OCI-LY7 (cell line): ENCODE results near the gene LSMEM2. TPM values are rescaled to one million over a fixed set of nuclear protein-coding genes. Genes with fewer than 3 reads are reported as not detected.
"Not testable (repeated sequence)": the region's sequence is repeated elsewhere in the genome, so short reads cannot be mapped to it uniquely, and the experiment has no call there.

Source experiments
- BruUV-seq: library from RNA; stranded (reverse); fragments of 400-500 nt; replicated peaks from 2 replicates; lab custom pipeline; 2021; lab: Mats Ljungman, UMichigan
- CTCF ChIA-PET: fragments of 300-600 bp; sonication (Branson Sonifier 250); formaldehyde crosslinking; loops from one replicate; lab custom pipeline; 2022; ENCODE audit warnings: antibody characterized with exemption; ENCODE audit not compliant: unreplicated experiment; lab: Charles Lee
- POLR2A ChIA-PET: fragments of 300-600 bp; sonication (Branson Sonifier 250); formaldehyde crosslinking; loops from one replicate; lab custom pipeline; 2022; ENCODE audit warnings: antibody characterized with exemption; lab: Charles Lee
- DNase-seq: peaks from one replicate; pipeline ENCODE4 v3.0.0-alpha.2; 2015; ENCODE audit warnings: low spot score
- H2AFZ ChIP-seq: fragments of 200-600 bp; sonication (generic), shearing (Covaris generic); 2 replicates; pipeline ENCODE4 v1.6.1; 2014; ENCODE audit warnings: mild to moderate bottlenecking, antibody characterized with exemption, low read length, moderate library complexity
- H3K27ac ChIP-seq: fragments of 200-600 bp; sonication (generic); 2 replicates; pipeline ENCODE4 v1.5.1; 2014; ENCODE audit warnings: mixed run types, low read depth, mild to moderate bottlenecking, moderate library complexity, low read length, inconsistent platforms; ENCODE audit not compliant: poor library complexity, severe bottlenecking
- H3K36me3 ChIP-seq: fragments of 200-600 bp; sonication (generic); 2 replicates; pipeline ENCODE4 v1.6.1; 2014; ENCODE audit warnings: mild to moderate bottlenecking, antibody characterized with exemption, low read length, moderate library complexity, mixed read lengths; ENCODE audit not compliant: insufficient read depth
- H3K4me1 ChIP-seq: fragments of 200-600 bp; sonication (generic); 2 replicates; pipeline ENCODE4 v1.5.1; 2014; ENCODE audit warnings: mild to moderate bottlenecking, low read length; ENCODE audit not compliant: insufficient read depth, poor library complexity, severe bottlenecking
- H3K4me2 ChIP-seq: fragments of 200-600 bp; sonication (generic); 2 replicates; pipeline ENCODE4 v1.6.1; 2014; ENCODE audit warnings: mild to moderate bottlenecking, low read length
- H3K4me3 ChIP-seq: fragments of 200-600 bp; sonication (generic); 2 replicates; pipeline ENCODE4 v1.5.1; 2014; ENCODE audit warnings: mild to moderate bottlenecking, low read depth, low read length; ENCODE audit not compliant: poor library complexity, severe bottlenecking
- H3K79me2 ChIP-seq: fragments of 200-600 bp; sonication (generic); 2 replicates; pipeline ENCODE4 v1.6.1; 2016; ENCODE audit warnings: low read depth, mild to moderate bottlenecking, low read length, moderate library complexity, mixed read lengths; ENCODE audit not compliant: insufficient read depth
- H3K9me2 ChIP-seq: fragments of 200-600 bp; sonication (generic); 2 replicates; pipeline ENCODE4 v1.6.1; 2016; ENCODE audit warnings: mild to moderate bottlenecking, low read length, mixed read lengths; ENCODE audit not compliant: insufficient read depth
- H3K9me3 ChIP-seq: fragments of 200-600 bp; sonication (generic); 2 replicates; pipeline ENCODE4 v1.6.1; 2014; ENCODE audit warnings: mild to moderate bottlenecking, mixed run types, low read length, mixed read lengths
- H4K20me1 ChIP-seq: fragments of 200-600 bp; sonication (generic); 2 replicates; pipeline ENCODE4 v1.6.1; 2014; ENCODE audit warnings: mild to moderate bottlenecking, antibody characterized with exemption, low read length, moderate library complexity, mixed read lengths; ENCODE audit not compliant: insufficient read depth
- CTCF ChIP-seq: fragments of 200-600 bp; sonication (generic); conservative IDR thresholded peaks from 2 replicates; pipeline ENCODE4 v1.5.1; 2014; ENCODE audit warnings: mild to moderate bottlenecking, antibody characterized with exemption, low read length, moderate library complexity, mixed read lengths
- EZH2phosphoT487 ChIP-seq: fragments of 200-600 bp; sonication (generic); IDR thresholded peaks from 2 replicates; pipeline ENCODE4 v1.6.1; 2018; ENCODE audit warnings: low read depth, borderline replicate concordance, mild to moderate bottlenecking, mixed run types, antibody characterized with exemption, low read length, moderate library complexity, mixed read lengths
- intact Hi-C: fragments of 100-400 bp; cut with micrococcal nuclease; formaldehyde crosslinking; loops from one replicate; pipeline ENCODE4 v1.10.0; 2022; ENCODE audit not compliant: unreplicated experiment
- total RNA-seq, 2 experiments: library from RNA; depleted of rRNA in 1 of 2; stranded (reverse); fragments of >200 nt in 1 of 2; shearing (Covaris generic) in 1 of 2; gene quantifications; 2 replicates each; pipeline ENCODE4 v1.2.3, GENCODE V29; 2014 to 2022

The LSMEM2 gene
- total RNA-seq, 2 experiments from 2014 or later: not detected

- Histone ChIP-seq H3K9me3 (no peaks in the 10 kb centered on the region), H2AFZ (no peak overlapping the region), H4K20me1 (peaks cover 15% of the 10 kb centered on the region; the same call in 1 of the 2 replicates), H3K9me2 (no peaks in the 10 kb centered on the region), H3K4me3 (peak overlapping the region; percentile 21), H3K4me2 (peak overlapping the region; percentile 62), H3K27ac (peak overlapping the region; percentile 74), H3K79me2 (peaks cover 68% of the 10 kb centered on the region), H3K36me3 (peaks cover 48% of the 10 kb centered on the region; the same call in 1 of the 2 replicates), H3K4me1 (peaks cover 85% of the 10 kb centered on the region)
- no peak for TF ChIP-seq EZH2phosphoT487
- no peak for TF ChIP-seq CTCF
- no TSS peak for BruUV-seq
- ChIA-PET POLR2A (interaction anchor here (0.9 to 1.1 kb wide), 2 partner anchors 9 to 15 kb away, joined by 3 to 6 read pairs; no protein-coding TSS in a partner anchor), CTCF (interaction anchor here (0.6 to 0.8 kb wide), 3 partner anchors 13 to 107 kb away, joined by 3 to 7 read pairs (median 3); no protein-coding TSS in a partner anchor)
- DNase-seq: peak; percentile 68
- intact Hi-C loops: no loop called here
Observed at GRCh38 chr3:50242851-50243542, 35.9 kb upstream of the LSMEM2 start.

- CTCF ChIA-PET: interaction anchor here (0.6 to 1.3 kb wide), 3 partner anchors 14 to 94 kb away, joined by 3 to 4 read pairs (median 3); no protein-coding TSS in a partner anchor
- TF ChIP-seq CTCF (no peak), EZH2phosphoT487 (no peak)
- H3K27ac ChIP-seq: peak overlapping the region; percentile 74
- H3K4me3 ChIP-seq: no peak overlapping the region
- peaks cover 85% of the 10 kb centered on the region for H3K4me1 ChIP-seq
- intact Hi-C loops: no loop called here
- H3K36me3 ChIP-seq: peaks cover 46% of the 10 kb centered on the region; the same call in 1 of the 2 replicates
- POLR2A ChIA-PET: interaction anchor here (0.9 to 1.1 kb wide), 3 partner anchors 8 to 15 kb away, joined by 3 to 6 read pairs (median 3); partner anchors contain the start of gene GNAI2
- H3K9me3 ChIP-seq: no peaks in the 10 kb centered on the region
- H4K20me1 ChIP-seq: peaks cover 15% of the 10 kb centered on the region; the same call in 1 of the 2 replicates
- no peaks in the 10 kb centered on the region for H3K9me2 ChIP-seq
- BruUV-seq: no TSS peak
- H3K79me2 ChIP-seq: peaks cover 68% of the 10 kb centered on the region
- no peak overlapping the region for H2AFZ ChIP-seq
- 0 out of 2 replicates have a peak overlapping the region, but pooled peaks have one; percentile 62 for H3K4me2 ChIP-seq
- DNase-seq: no peak
Observed at GRCh38 chr3:50243543-50243895, 35.4 kb upstream of the LSMEM2 start.

GRCh38 chr3:50244813-50245212, 34.1 kb upstream of the LSMEM2 start:
- H3K4me3 ChIP-seq, DNase-seq, H3K9me3 ChIP-seq, H3K4me2 ChIP-seq, H2AFZ ChIP-seq, intact Hi-C loops, H3K9me2 ChIP-seq, POLR2A ChIA-PET, BruUV-seq: not testable (repeated sequence)
- Histone ChIP-seq H3K79me2 (peaks cover 68% of the 10 kb centered on the region), H3K4me1 (peaks cover 76% of the 10 kb centered on the region), H4K20me1 (peaks cover 15% of the 10 kb centered on the region; the same call in 1 of the 2 replicates), H3K36me3 (peaks cover 43% of the 10 kb centered on the region; the same call in 1 of the 2 replicates), H3K27ac (peak overlapping the region; percentile 31)
- CTCF ChIA-PET: interaction anchor here (1.3 kb wide), 1 partner anchor 52 kb away, joined by 4 read pairs; no protein-coding TSS in a partner anchor
